A549 treated with CORT108297 at 1 μM for 4 hours (cell line): Measurements from ENCODE around the gene ENTR1. TPM values are rescaled to one million over a fixed set of nuclear protein-coding genes. Genes with fewer than 3 reads are reported as not detected.

Source experiments
- total RNA-seq: library from RNA; stranded (reverse); fragments of 200-300 nt; extraction: Qiagen RNA extraction; gene quantifications from 5 replicates; pipeline ENCODE4 v1.2.3, GENCODE V29; 2022

ENTR1 gene, protein sequence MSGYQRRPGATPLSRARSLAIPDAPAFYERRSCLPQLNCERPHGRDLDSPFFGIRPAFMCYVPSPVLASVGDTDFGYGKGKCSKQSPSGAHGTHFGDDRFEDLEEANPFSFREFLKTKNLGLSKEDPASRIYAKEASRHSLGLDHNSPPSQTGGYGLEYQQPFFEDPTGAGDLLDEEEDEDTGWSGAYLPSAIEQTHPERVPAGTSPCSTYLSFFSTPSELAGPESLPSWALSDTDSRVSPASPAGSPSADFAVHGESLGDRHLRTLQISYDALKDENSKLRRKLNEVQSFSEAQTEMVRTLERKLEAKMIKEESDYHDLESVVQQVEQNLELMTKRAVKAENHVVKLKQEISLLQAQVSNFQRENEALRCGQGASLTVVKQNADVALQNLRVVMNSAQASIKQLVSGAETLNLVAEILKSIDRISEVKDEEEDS
- 56.5 to 79.6 TPM (median 73.1 TPM) in 5 replicates for total RNA-seq

DNA sequence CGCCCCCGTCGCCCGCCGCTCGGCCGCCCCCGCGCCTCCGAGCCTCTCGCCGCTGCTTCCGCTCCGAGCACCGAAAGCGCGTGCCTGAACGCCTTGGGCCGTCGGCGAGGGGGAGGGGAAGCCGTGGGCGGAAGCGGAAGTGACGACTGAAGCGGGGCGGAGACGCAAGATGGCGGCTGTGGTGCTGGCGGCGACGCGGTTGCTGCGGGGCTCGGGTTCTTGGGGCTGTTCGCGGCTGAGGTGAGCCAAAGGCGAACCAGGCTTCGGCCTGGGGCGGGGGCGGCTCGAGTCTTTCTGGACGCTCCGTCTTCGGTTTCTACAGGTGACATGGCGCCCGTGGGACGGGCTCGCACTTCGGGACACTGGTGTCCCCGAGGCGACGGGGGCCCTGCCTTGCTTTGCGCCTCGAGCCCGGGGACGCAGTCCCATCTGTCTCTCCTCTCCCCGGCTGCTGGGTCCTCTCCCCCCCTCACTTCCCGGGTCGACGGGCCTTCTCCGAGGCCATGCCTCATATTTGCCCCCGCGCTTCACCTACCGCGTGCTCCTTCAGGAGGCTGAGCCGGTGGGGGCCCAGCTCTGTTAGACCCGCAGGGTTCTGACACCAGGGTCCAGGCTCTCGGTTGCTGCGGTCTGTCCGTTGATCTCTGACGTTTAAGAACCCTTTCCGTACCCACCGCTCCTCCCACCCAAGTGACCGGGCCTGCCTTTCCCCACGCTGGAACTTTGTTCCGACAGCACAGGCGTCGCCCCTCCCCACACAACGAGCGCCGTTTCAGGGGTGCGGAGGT lies at the start of gene ENTR1, which contains the start of gene PMPCA:
Gene ENTR1, minus strand, starts transcription at position 115 of the 788 bp plus-strand sequence. CDS start 217 bp downstream, outside the sequence.
Gene PMPCA, plus strand, starts transcription at position 159 of the 788 bp plus-strand sequence. Its CDS starts 11 bp downstream, at position 170.

DNA sequence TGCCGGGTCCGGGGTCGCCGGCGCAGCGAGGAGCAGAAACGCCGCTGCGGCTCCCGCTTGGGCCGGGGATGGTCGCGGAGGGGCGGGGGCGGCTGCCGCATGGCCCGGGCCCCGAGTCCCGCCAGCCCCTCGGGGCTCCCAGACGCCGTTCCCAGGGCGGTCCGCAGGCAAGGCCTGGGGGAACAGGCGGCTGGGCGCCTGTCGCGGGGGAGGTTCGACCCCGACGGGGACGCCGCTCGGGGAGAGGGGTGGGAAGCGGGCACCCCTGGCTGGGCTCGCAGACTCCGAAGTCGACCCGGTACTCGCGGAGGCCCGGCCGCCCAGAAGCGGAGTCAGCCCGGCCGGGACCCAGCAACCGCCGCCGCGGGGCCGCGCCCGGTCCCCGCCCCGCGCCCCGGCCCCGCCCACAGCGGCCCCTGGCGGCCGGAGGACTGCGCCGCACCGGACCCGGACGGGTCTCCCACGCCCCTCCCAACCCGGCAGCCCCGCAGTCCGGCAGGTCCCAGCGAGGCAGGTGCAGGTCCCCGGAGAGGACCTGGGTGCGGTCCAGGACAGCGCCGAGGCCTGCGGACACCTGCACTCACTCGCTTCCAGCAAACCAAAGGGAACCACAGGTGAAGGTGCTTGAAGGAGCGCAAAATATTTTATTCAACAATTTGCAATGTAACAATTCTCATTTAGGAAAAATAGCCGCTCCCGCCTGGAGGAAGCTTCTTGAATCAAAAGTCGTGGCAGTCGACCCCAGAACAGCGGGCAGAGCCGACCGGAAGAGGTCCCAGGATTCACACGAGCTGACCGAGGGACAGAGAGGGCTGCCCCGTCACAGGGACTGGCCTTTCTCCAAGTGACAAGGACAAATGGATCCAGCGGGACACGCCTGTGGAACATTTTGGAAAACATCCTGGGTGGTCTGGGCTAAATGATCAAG lies 29.3 kb upstream of the ENTR1 start, which contains the start of gene INPP5E:
Gene INPP5E, minus strand, starts transcription at position 365 of the 928 bp plus-strand sequence. CDS start 426 bp downstream, outside the sequence.

DNA sequence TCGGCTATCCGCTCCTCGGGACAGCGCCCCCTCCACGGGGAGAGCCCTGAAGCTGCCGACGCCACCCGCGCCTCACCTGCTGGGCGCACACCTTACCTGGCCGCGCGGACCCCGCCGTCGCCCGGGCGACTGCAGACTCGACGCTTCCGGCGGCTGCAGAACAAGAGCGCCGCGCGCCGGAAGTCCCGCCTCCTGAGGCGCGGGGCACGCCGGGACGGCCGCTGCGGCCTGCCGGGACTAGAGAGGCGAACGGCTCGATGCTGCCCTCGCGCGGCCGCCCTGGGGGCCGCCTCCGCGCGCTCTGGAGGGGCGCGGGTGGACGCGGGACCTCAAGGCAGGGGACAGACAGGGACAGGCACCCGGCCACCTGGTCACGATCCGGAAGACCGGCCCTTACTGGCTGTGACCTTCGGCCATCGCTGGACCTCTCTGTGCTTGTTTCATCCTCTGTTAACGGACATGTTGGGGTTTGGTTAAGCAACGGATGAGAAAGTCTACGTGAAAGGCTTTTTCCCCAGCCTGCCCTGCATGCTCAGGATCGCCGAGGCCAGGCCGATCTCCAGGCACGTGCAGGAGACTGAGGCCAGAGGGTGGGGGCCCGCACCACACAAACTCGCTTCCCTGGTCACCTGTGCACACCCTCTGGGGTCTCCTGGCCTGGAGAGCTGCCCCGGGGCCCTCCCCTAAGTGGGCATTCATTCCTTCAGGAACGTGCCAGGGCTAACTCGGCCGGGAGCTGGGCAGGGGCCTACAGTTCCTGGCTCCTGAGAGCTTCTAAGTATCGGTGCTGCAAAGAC lies 10.2 kb downstream of the ENTR1 start, which contains the start of gene SNAPC4:
Gene SNAPC4, minus strand, starts transcription at position 133 of the 797 bp plus-strand sequence. CDS start 1,742 bp downstream, outside the sequence.

DNA sequence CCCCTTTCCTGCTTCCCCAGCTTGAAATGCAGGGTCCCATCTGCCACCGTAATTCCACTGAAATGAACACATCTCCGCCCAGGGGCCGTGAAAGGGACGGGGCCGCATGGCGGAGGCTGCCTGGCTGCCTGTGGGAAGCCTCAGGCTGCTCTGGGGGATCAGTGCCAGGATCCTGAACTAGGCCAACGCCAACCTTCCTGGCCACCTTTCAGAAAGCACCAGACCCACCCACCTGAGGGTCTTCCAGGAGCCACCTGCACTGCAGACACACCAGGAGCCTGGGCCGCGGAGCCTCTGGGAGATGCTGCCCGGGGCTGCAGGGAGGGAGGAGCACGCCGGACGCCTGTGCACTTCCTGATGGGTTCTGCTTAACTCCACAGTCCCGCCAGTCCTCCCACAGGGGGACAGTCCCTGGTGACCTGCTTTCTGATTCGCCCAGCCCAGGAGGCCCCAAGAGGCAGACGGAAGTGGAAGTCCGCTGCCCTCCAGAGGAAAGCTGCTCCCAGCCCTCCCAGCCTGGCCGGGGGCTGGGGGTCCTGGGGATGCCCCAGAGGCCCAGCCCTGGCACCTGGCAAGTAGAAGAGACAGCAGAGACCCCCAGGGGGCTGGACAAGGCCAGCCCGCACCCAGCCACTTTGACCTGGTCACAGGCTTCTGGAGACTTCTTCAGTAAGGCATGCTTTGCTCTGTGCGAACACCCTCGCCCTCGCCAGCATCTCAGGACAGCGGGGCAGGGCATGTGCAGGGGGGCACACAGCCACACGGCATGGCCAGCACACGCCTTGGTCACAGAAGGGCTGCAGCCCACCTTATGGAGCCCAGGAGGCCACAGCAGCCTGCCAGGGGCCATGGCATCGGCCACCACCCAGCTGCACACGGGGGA lies 36.9 kb downstream of the ENTR1 start, which contains the start of gene CARD9:
Gene CARD9, minus strand, starts transcription at position 370 of the 883 bp plus-strand sequence. CDS start 1,591 bp downstream, outside the sequence.

DNA sequence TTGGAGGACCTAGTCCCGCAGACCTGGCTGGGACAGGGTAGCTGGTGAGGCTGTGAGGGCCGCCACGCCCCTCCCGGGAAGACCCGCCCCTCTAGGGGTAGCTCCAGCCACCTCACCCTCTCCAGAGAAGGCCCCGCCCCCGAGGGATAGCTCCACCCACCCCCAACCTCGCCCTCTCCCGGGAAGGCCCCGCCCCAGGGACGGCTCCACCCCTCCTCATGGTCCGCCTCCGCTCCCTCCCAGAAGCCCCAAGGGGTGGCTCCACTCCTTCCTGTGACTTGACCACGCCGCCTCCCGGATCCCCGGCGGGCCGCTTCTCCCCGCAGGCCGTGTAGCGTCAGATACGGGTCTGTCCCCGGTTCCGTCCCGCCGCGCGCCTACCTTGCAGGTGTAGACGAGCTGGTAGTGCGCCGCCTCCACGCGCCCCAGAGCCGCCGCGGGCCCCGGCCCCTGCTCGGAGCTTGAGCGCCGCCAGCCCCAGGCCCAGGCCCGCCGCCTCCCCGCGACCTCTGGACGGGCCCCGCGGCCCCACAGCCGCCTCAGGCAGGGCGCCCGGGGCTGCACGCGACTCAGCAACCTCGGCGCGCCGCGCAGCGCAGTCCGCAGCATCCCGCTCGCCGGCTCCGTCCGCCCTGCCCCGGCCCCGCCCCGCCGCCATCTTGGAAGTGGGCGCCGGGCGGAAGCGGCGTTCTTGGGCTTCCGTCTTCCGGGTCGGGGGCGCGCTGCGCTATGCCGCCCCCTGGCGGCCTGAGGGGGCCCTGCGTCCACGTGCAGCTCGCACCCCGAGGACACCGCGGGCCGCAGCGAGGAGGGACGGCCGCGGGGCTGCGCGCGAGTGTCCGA lies 47.1 kb downstream of the ENTR1 start, which contains the start of gene DNLZ:
Gene DNLZ, minus strand, starts transcription at position 639 of the 843 bp plus-strand sequence. Its CDS starts 30 bp downstream, at position 609.

Other genes starting within 250 kb of the ENTR1 start
- 0.05 to 0.09 TPM (median 0.08 TPM) in 5 replicates for gene LHX3, start 205.5 kb downstream of the ENTR1 start, total RNA-seq
- gene QSOX2, start 164.8 kb downstream of the ENTR1 start, total RNA-seq, result 23.6 to 29.8 TPM (median 29.6 TPM) in 5 replicates
- gene CCDC187, start 106.5 kb downstream of the ENTR1 start, total RNA-seq, result 0.01 to 0.02 TPM (median 0.02 TPM) in 3 of 5 replicates, not detected in the others
- 7.8 to 14.4 TPM (median 13.5 TPM) in 5 replicates for gene GPSM1, start 83.1 kb downstream of the ENTR1 start, total RNA-seq
- gene DNLZ, start 46.9 kb downstream of the ENTR1 start, total RNA-seq, result 23.1 to 42.9 TPM (median 37.2 TPM) in 5 replicates
- 0.53 to 2.8 TPM (median 1.3 TPM) in 5 replicates for gene CARD9, start 36.9 kb downstream of the ENTR1 start, total RNA-seq
- gene SNAPC4, start 10.4 kb downstream of the ENTR1 start, total RNA-seq, result 10.3 to 14.1 TPM (median 13.8 TPM) in 5 replicates
- gene PMPCA, start within 50 bp of the ENTR1 start, total RNA-seq, result 79.1 to 96.7 TPM (median 82.1 TPM) in 5 replicates
- gene INPP5E, start 29.2 kb upstream of the ENTR1 start, total RNA-seq, result 12.6 to 22.4 TPM (median 21.8 TPM) in 5 replicates
- gene SEC16A, start 72.4 kb upstream of the ENTR1 start, total RNA-seq, result 57.9 to 65.6 TPM (median 61.0 TPM) in 5 replicates
- gene NOTCH1, start 135.4 kb upstream of the ENTR1 start, total RNA-seq, result 7.6 to 13.4 TPM (median 12.4 TPM) in 5 replicates